DMS 273 (cell line): Measurements from ENCODE around the gene GFY.

Source experiments
- DNase-seq: peaks from one replicate; lab custom pipeline; 2025; ENCODE audit not compliant: unreplicated experiment; lab: John Stamatoyannopoulos, UW

GFY gene

DNA sequence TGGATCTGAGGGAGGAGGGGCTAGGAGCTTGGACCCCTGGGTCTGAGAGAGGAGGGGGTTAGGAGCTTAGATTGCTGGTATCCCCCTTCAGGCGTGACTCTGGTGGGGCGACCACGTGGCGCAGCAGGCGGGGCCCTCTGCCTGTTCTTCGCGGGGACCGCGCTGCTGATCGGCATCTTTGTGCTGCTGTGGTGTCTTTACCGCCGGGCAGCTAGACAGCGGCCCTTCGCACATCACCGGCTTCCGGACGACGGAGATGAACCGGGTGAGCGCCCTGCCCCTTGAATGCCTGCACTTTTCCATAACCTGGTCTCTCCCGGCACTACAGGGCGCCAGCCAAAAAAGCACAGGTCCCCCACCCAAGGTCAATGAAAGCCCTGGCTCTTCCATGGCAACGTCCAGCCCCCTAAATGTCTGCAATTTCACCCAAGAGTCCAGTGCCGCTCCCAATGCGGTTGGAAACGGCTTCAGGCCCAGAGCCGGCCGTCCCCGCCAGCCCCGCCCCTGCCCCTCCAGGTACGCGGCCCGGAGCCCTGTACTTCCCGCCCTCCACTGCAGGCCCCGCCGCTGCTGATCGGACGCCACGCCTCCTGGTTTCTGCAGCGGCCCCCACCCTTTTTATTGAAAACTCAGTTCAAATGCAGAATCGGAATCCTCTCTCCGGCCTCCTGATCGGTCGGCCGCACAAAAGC is 2.8 kb downstream of the GFY start:
- DNase-seq: peak; percentile 63

DNA sequence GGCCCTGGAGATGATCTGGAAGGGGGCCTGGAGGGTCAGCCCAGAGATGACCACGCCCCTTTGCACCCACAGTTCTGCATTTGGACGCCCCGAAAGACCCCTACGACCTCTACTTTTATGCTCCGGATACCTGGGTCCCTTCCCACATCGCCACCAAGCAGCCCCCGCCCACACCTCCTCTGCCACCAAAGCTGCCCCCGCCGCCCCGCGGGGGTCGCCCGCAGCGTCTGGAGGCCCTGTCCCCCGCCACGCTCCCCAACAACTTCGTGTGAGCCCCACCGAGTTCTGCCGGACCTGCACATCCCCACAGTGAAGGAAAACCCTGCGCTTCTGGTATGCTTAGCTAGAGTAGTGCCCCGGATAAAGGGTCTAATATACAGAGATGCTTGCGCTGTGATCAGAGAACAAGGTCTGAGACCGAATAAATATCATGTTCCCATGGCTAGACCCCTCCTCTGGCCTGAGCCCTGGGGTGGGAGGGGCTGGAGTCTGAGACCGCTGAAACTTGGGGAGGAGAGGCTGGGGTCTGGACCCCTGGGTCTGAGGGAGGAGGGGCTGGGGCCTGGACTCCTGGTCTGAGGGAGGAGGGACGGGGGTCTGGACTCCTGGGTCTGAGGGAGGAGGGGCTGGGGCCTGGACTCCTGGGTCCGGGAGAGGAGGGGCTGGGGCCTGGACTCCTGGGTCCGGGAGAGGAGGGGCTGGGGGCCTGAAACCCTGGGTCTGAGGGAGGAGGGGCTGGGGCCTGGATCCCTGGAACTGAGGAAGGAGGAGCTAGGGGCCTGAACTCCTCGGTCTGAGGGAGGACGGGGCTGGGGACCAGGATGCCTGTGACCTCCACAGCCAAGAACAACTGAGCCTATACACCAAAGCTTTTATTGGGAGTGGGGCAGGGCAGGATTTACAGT is 3.6 kb downstream of the GFY start:
- no peak for DNase-seq

DNA sequence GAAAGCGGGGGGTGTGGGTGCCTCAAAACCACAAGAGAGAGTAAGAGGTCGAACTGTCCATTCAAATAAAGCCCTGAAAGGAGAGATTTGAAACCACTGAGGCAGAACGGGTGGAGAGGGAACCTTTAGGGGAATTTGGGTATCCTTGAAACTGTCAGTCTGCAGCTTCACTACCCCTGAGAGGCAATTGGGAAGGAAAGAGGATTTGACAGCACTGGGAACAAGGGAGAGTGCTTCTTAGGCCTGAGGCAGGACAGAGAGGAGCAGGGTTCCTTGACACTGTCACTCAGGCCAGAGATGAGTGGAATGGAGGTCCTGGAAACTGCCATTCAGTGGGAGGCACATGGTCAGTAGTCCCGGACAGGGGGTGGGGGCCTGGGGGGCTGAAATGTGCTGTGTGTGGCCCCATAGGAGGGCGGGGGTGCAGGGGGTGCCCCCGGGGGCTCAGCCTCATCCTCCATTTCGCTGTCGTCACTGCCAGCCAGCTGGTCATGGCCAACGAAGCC is 5.0 kb downstream of the GFY start:
- DNase-seq: no peak

DNA sequence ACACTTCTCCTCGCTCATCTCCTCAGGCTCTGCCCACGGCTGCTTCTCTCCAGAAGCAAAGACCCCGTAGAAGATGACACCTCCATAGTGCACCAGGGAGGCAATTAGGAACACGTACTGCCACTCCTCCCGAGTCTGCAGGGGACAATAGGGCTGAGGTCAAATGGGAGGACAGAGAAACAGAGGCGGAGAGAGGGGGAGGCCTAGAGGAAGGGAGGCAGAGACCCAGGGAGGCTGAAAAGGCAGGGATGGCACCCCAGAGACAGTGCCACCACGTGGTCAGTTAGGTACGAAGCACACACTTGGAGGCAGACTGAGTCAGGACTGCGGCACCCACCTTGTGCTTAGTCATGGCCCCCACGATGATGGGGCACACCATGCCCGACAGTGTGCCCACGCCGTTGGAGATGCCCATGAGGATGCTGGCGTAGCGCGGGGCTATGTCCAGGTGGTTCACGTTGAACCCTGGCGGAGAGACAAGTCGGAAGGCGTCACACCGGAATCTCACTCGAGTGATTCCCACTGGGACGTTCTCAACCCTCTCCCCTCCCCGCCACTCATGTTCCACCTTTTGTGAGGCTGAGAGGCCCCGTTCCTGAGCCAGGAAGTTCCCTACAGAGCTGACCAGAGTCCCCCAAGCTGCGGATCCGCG is 5.6 kb downstream of the GFY start:
- peak; percentile 56 for DNase-seq

DNA sequence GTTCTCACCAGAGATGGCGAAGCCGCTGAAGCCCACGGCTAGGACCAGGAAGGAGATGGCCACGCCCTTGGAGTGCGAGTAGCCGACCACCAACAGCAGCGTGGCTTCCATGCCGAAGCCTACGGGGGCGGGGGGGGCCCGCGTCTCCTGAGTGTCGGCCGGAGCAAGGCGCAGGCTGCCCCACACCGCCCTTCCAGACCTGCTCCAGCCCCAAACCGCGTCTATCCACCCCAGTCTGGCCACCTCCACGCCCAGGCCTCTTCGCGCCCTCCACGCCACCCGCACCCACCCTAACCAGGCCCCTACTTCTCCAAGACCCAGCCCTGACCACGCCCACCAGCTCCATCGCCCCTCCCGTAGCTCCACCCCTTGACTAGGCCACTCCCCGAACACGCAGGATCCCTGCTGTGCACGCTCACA is 6.2 kb downstream of the GFY start:
- no peak for DNase-seq

DNA sequence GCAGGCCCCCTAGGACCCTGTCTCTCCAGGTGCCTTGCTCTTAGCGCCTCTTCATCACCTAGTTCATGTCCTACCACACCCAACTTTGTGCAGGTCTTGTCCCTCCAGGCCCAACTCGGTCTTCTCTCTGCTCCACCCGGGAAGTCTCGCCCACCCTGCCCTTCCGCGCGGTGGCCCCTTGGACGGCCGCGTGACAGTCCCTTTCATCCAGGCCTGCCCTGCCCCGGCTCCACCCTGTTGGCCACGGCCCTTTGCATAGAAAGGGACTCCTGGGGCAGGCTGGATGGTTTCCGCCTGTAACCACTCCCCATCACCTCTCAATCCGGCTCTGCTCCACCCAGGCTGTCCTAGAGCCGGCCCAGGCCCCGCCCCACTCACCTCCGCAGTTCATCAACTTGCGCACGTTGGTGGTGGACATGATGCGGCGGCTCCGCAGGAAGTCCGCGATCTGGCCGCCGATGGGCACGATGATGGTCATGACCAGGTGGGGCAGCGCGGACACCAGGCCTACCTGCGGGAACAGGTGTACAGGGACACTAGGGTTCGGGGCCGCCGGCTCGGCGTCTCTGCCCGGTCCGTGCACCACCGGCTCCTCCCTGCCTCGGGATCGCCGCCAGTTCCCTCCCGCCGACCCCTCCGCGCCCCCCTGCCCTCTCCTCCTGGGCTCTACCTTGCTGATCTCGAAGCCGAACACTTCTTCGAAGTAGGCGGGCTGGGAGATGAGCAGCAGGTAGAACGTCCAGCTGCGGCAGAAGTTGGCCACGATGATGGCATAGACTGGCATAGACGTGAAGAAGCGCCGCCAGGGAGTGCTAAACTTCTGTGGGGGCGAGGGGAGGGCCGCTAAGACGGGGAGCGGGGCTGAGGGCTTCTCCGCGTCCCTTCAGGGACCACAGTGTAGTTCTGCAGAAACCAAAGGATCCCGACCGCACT is 7.2 kb downstream of the GFY start:
- DNase-seq: no peak

DNA sequence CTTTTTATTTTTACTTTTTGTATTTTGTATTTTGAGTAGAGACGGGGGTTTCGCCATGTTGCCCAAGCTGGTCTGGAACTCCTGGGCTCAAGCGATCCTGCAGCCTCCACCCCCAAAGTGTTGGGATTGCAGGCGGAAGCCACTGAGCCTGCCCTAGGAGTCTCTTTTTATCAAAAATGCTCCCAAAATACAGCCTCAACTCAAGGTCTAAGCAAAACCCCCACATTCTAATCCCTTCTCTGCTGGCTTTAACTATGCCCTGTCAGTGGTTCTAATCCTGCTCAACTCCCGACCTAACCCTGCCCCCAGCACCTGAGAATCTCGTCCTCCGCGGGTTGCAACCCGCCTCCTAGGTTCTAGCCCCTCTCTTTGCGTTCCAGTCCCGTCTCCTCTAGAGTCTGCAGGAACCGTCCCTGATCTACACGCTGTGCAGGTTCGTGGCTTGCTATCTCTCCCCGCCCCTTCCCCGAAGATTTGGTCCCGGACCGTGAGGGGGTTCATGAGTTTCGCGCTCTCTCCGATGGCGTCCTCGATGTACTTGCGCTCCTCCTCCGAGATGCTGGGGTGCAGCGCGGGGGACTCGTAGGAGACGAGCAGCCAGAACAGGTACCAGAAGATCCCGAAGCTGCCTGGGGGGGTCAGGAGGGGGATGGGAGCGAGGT is 8.2 kb downstream of the GFY start:
- no peak for DNase-seq

DNA sequence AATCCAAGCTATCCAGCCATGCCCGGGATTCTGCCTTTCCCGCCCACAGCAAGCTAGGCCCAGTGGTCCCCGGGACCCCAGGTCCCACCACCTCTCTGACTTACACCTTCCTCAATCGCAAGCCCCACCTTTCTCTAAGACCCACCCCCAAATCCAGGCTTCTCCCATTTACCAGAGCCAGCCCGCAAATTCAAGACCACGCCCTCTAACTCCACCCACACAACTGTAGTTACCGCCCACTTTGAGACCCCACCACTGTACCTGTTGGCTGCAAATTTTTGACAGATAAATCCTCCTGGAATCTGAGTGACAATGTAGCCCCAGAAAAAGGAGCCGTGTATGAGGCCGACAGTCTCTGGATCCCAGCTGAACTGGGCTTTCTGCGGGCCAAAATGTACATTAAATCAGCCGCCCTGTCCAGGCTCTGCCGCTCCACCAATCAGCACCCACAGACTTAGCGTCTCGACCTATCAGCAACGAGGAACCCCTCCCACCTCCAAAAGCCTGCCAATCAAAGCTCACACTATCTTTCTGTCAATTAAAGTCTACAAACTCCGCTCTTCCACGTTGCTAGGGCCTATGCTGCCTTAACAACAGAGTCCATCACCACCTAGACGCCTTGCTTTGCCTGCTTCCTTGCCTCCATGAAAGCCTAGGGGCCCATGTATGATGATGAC is 9.9 kb downstream of the GFY start:
- peak; percentile 42 for DNase-seq

DNA sequence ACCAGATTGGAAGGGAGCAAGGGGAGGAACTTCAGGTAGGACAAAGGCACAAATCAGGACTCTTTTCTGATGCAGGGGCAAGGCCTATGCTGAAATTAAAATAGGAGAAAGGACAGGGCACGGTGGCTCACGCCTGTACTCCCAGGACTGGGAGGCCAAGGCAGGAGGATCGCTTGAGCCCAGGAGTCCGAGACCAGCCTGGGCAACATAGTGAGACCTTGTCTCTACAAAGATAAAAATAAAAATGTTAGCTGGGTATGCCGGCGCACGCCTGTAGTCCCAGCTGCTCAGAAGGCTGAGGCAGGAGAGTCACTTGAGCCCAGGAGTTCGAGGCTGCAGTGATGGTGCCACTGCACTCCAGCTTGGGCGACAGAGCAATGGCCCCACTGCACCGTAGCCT is 10.5 kb downstream of the GFY start:
- DNase-seq: no peak

DNA sequence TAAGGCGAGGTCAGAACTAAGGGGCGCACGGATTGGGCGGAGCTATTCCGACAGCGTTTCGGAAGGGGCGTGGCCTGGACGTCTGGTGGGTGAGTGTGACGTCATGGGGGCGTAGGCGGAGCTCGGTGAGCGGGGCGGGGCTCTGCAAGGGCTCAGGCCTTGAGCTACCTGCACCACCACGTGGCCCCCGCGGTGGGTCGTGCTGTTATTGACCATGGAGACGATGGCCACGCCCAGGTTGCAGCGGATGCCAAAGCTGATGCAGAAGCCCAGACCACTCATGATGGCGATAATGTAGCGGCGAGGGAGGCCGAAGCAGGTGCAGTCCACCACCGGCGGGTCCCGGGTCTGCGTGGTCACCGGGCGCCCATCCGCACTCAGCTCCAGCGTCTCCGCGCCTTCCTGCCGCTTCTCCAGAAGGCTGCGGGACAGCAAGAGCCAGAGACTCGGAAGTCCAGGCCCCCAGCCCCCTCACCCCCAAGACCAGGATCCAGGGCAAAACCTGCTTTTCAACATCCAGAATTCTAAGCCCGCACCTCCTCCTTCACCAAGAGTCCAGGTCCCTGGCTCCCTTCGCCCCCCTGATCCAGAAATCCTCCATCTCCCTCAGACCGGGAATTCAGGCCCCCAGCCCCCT is 11.3 kb downstream of the GFY start:
- no peak for DNase-seq

DNA sequence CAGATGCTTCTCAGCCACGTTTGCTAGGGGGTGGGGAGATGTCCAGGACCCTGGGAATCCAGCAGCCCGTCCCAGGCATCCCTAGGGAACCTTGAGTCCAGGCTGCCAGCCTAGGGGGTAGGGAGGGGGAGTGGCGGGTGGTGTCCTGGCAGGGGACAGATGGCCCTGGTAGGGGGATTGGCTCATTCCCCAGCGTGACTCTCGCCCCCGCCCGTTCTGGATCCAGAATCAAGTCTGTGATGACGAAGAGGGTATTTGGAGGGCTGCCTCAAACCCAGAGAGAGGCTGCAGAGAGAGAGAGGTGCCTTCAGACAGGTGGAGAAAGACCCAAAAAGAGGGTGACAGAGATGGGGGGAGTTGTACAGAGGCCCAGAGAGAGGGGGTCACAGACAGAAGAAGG is 12.0 kb downstream of the GFY start:
- DNase-seq: peak; percentile 83

DNA sequence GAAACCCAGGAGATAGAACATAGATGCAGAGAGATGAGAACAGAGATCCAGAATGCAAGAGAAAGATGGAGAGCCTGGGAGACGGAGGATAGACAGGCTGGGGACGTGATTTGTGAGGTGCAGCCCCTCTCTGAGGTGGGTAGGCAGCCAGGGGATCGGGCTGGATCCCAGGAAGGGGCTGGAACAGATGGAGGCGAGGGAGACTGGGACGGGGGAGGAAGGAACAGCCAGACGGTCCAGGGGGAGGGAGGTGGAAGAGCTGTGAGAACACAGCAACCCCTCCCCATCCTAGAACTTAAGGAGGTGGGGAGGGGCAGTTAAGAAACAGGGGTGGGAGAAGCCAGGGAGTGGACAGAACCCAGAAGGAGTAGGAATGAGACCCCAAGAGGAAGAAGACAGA is 13.1 kb downstream of the GFY start:
- peak; percentile 74 for DNase-seq

DNA sequence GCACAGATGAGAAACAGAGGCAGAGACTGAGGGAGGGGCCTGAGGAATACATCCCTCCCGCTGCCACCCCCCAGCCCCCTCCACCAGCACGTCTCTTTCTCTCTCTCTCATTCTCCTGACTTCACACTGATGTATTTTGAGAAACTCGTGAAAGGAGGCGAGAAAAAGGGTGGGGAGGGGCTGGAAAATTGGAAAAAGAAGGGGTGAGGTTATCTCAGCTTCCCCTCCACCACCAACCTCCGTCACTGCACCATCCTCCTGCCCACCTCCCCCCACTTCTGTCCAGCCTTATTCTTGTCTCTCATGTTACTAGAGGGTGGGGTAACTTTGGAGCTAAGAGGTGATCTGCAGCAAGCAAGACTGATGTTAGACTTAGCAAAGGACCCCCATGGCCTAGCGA is 14.6 kb downstream of the GFY start:
- DNase-seq: no peak

DNA sequence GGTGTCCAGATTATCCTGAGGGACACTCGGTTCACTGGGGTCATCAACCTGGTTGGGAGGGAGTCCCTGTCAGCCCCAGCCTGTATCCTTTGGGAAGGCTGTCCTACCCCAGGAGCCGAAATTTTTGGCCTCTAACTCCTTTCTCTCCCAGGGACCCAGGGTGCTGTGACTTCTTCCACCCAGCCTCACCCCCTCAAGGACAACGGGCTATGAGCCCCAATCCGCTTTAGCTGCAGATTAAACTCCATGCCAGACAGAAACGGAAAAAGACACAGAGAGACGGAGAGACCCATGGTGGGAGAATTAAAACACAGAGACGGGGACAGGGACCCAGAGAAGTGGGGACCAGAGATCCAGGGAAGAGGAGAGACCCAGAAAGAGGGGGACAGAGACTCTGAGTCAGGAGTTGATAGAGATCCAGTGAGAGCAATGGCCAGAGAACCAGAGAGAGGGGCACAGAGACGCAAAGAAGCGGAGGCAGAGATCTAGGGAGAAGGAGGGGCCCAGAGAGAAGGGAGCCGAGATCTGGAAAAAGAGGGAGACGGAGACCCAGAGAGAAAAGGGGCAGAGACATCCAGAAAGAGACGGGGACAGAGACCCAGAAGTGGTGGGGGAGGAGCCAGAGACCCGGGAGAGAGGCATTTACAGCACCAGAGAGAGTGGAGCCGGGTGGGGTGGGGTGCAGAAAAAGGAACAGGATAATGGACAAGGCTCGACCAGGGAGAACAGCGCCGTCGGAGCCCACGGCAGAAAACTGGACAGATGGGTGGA is 15.4 kb downstream of the GFY start:
- peak; percentile 67 for DNase-seq

DNA sequence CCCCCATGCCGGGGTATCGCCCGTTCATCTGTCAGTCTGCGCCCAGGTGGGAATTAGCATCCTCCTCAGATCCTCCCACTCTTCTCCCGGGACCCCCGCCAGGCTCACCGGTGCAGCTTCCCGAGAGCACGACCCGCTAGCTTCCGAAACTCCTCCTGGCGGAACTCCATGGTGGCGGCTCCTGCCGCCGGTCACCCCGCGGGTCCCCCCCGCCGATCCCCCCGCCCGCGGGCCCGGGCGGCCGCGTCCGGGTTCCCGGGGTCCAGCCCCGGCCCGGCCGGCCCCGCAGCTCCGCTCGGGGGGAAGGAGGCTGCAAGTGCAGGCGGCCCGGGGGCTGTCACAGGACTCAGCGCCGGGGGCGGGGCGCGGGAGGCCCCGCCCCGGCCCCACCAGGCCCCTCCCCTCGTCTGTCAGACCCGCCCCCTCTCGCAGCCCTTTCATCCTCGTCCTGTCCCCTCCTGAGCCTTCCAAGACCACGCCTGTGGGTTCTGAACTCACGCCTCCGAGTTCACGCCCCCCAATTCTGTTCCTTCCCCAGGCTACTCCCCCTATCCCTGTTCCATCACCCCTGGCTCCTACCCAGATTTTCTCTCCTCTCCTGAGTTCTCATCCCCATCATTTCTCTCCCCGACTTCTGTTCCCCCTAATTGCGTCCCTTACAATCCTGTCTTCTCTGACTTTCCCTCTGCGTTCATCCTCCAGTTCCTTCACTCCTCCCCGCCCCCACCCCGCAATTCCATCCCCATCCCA is 16.2 kb downstream of the GFY start, which contains the start of gene SLC17A7:
Gene SLC17A7, minus strand, starts transcription at position 318 of the 750 bp plus-strand sequence. Its CDS starts 148 bp downstream, at position 170.
- peak; percentile 90 for DNase-seq

DNA sequence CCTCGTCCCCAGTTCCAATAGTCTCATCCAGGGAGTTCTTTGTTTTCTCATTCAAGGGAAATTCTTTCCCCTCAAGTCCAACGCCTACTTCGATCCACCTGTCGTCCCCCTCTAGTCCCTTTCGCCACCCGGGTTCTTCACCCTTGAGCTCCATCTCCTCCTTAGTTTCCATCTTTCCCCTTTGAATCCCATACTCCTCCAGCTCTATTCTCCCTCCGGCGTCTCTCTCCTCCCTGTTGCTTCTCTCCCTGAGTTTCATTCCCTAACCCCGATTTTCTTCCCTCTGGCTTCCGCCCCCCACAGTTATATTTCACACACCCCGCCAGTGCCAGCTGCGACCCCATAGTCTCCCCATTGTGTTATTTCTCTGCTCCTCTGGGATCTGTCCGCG is 16.8 kb downstream of the GFY start:
- DNase-seq: no peak

DNA sequence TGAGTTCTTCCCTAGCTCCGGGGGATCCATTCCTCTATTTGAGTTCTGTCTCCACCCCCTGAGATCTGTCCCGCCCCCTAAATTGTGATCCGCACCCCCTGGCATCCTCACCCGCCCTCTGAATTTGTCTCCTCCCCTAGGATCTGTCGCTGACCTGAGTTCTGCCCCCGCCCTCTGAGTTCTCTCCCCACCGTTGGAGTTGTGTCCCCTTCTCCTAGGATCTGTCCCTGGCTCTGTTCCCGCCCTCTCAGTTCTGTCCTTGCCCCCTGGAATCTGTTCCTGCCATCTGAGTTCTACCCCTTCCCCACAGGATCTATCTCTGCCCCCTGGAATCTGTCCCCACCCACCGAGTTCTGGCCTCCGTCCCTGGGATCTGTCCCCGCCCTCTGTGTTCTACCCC is 17.2 kb downstream of the GFY start:
- DNase-seq: peak; percentile 83
